HEK293 (cell line): ENCODE results near the gene FSTL3.
A peak's percentile ranks its signal among the peaks of the same experiment; 100 is the strongest.

Experiments used
- CTCF ChIA-PET: fragments of 350-600 bp; formaldehyde crosslinking; extraction: SDS; loops from one replicate; lab custom pipeline; 2021; ENCODE audit warnings: antibody characterized with exemption; lab: Yijun Ruan, JAX
- POLR2A ChIA-PET: fragments of 300-600 bp; formaldehyde crosslinking; extraction: SDS; loops from one replicate; lab custom pipeline; 2020; ENCODE audit warnings: antibody characterized with exemption, inconsistent platforms; lab: Yijun Ruan, JAX
- H3K27ac ChIP-seq: fragments of 200-500 bp; sonication (Bioruptor generic); 2 replicates; pipeline ENCODE4 v1.5.1; 2014; ENCODE audit warnings: low read depth, low read length, control low read depth, inconsistent platforms; ENCODE audit errors: extremely low read depth
- H3K36me3 ChIP-seq, 2 experiments: fragments of 200-500 bp in 1 of 2; sonication (Bioruptor generic) in 1 of 2; 1 replicate in 1 of 2; 2 replicates in 1 of 2; pipeline ENCODE4 v1.5.1; 2014 to 2017; ENCODE audit warnings: inconsistent platforms in 2 of 2, low read length in 2 of 2; ENCODE audit not compliant: control insufficient read depth in 2 of 2, insufficient read depth in 1 of 2
- H3K4me1 ChIP-seq: fragments of 200-500 bp; sonication (Bioruptor generic); 2 replicates; pipeline ENCODE4 v1.5.1; 2014; ENCODE audit warnings: mild to moderate bottlenecking, low read length, inconsistent platforms; ENCODE audit not compliant: control insufficient read depth, insufficient read depth
- H3K4me3 ChIP-seq: 2 replicates; pipeline ENCODE4 v1.5.1; 2011; ENCODE audit warnings: low read depth, mild to moderate bottlenecking, control low read depth, low read length, moderate library complexity
- H3K9me3 ChIP-seq: fragments of 200-500 bp; sonication (Bioruptor generic); 2 replicates; pipeline ENCODE4 v1.5.1; 2014; ENCODE audit warnings: low read depth, low read length, inconsistent platforms; ENCODE audit not compliant: control insufficient read depth, insufficient read depth
- AEBP2 ChIP-seq: fragments of 450-650 bp; formaldehyde crosslinking; IDR thresholded peaks from 2 replicates; pipeline ENCODE4 v1.5.1; 2016; ENCODE audit warnings: missing biosample characterization, missing genetic modification characterization, borderline replicate concordance
- KLF10 ChIP-seq: fragments of 450-650 bp; IDR thresholded peaks from 2 replicates; pipeline ENCODE4 v1.5.1; 2018; ENCODE audit warnings: missing biosample characterization, mild to moderate bottlenecking, missing genetic modification characterization
- KLF7 ChIP-seq: fragments of 450-650 bp; formaldehyde crosslinking; IDR thresholded peaks from 2 replicates; pipeline ENCODE4 v1.5.1; 2016; ENCODE audit warnings: missing biosample characterization, missing genetic modification characterization, borderline replicate concordance
- PATZ1 ChIP-seq: fragments of 450-650 bp; formaldehyde crosslinking; IDR thresholded peaks from 2 replicates; pipeline ENCODE4 v1.5.1; 2016; ENCODE audit warnings: missing biosample characterization, missing genetic modification characterization
- PRDM1 ChIP-seq: fragments of 450-650 bp; formaldehyde crosslinking; IDR thresholded peaks from 2 replicates; pipeline ENCODE4; 2016; ENCODE audit warnings: missing biosample characterization, missing genetic modification characterization
- PRDM4 ChIP-seq: fragments of 450-650 bp; formaldehyde crosslinking; IDR thresholded peaks from 2 replicates; pipeline ENCODE4 v1.5.1; 2017; ENCODE audit warnings: missing biosample characterization, missing genetic modification characterization
- ZFP41 ChIP-seq: fragments of 450-650 bp; formaldehyde crosslinking; IDR thresholded peaks from 2 replicates; pipeline ENCODE4 v1.5.1; 2016; ENCODE audit warnings: missing biosample characterization, missing genetic modification characterization, borderline replicate concordance
- ZNF132 ChIP-seq: fragments of 450-650 bp; formaldehyde crosslinking; IDR thresholded peaks from 2 replicates; pipeline ENCODE4 v1.5.1; 2017; ENCODE audit warnings: missing biosample characterization, missing genetic modification characterization, borderline replicate concordance
- ZNF133 ChIP-seq: fragments of 450-650 bp; formaldehyde crosslinking; IDR thresholded peaks from 2 replicates; pipeline ENCODE4 v1.5.1; 2016; ENCODE audit warnings: missing biosample characterization, missing genetic modification characterization
- ZNF146 ChIP-seq: fragments of 450-650 bp; formaldehyde crosslinking; IDR thresholded peaks from 2 replicates; pipeline ENCODE4 v1.5.1; 2016; ENCODE audit warnings: missing biosample characterization, missing genetic modification characterization
- ZNF16 ChIP-seq: fragments of 450-650 bp; formaldehyde crosslinking; IDR thresholded peaks from 2 replicates; pipeline ENCODE4 v1.5.1; 2016; ENCODE audit warnings: low read depth, missing biosample characterization, missing genetic modification characterization
- ZNF2 ChIP-seq: fragments of 450-650 bp; formaldehyde crosslinking; IDR thresholded peaks from 2 replicates; pipeline ENCODE4 v1.5.1; 2016; ENCODE audit warnings: missing biosample characterization, missing genetic modification characterization
- ZNF404 ChIP-seq: fragments of 450-650 bp; formaldehyde crosslinking; IDR thresholded peaks from 2 replicates; pipeline ENCODE4 v1.5.1; 2017; ENCODE audit warnings: missing biosample characterization, missing genetic modification characterization
- ZNF529 ChIP-seq: fragments of 450-650 bp; formaldehyde crosslinking; IDR thresholded peaks from 2 replicates; pipeline ENCODE4 v1.5.1; 2017; ENCODE audit warnings: missing genetic modification characterization, missing biosample characterization; ENCODE audit not compliant: insufficient replicate concordance
- ZNF555 ChIP-seq: fragments of 450-650 bp; formaldehyde crosslinking; conservative IDR thresholded peaks from 2 replicates; pipeline ENCODE4 v1.5.1; 2017; ENCODE audit warnings: missing biosample characterization, mild to moderate bottlenecking, missing genetic modification characterization, inconsistent platforms
- ZNF626 ChIP-seq: fragments of 450-650 bp; sonication (Bioruptor Pico); formaldehyde crosslinking; IDR thresholded peaks from 2 replicates; pipeline ENCODE4 v1.5.1; 2018; ENCODE audit warnings: missing biosample characterization, missing genetic modification characterization, inconsistent platforms
- ZNF76 ChIP-seq: fragments of 450-650 bp; formaldehyde crosslinking; IDR thresholded peaks from 2 replicates; pipeline ENCODE4; 2016; ENCODE audit warnings: low read depth, missing biosample characterization, missing genetic modification characterization, borderline replicate concordance
- ZSCAN5A ChIP-seq: fragments of 450-650 bp; formaldehyde crosslinking; IDR thresholded peaks from 2 replicates; pipeline ENCODE4 v1.5.1; 2016; ENCODE audit warnings: missing biosample characterization, missing genetic modification characterization

FSTL3 gene

GRCh38 chr19:642767-643727 lies 33.1 kb upstream of the FSTL3 start (continued):
- no peak for TF ChIP-seq ZNF555 (tag by site-specific recombination)
- no peak for TF ChIP-seq ZNF2 (tag by site-specific recombination)
- TF ChIP-seq ZNF76 (tag by site-specific recombination): no peak
- no peak for TF ChIP-seq KLF10 (tag by site-specific recombination)
- peak; percentile 59; the same call in 1 of the 2 replicates for TF ChIP-seq PATZ1 (tag by site-specific recombination)
- TF ChIP-seq ZNF132 (tag by site-specific recombination): no peak
- TF ChIP-seq ZNF133 (tag by site-specific recombination): no peak
- TF ChIP-seq ZSCAN5A: no peak
- no peak for TF ChIP-seq AEBP2 (tag by site-specific recombination)
- TF ChIP-seq PRDM4: no peak
- TF ChIP-seq, all 188 proteins: peak for 4

- Histone ChIP-seq H3K36me3 (peaks cover 0 to 33% of the 10 kb centered on the region in 2 experiments; a peak in 2 of 3 replicates), H3K9me3 (no peaks in the 10 kb centered on the region), H3K4me1 (no peaks in the 10 kb centered on the region), H3K4me3 (no peak overlapping the region), H3K27ac (no peak overlapping the region)
- ChIA-PET POLR2A (interaction anchor here (1.6 kb wide), 1 partner anchor 58 kb away, joined by 4 read pairs; no protein-coding TSS in a partner anchor), CTCF (no interaction called here)
- no peak for TF ChIP-seq ZNF146
- TF ChIP-seq PRDM1: no peak
- no peak for TF ChIP-seq ZNF16 (tag by site-specific recombination)
- TF ChIP-seq ZNF529: no peak
- no peak for TF ChIP-seq ZNF404 (tag by site-specific recombination)
- no peak for TF ChIP-seq ZNF626 (tag by site-specific recombination)
- no peak for TF ChIP-seq PRDM4
- no peak for TF ChIP-seq ZFP41
- no peak for TF ChIP-seq KLF7 (tag by site-specific recombination)
- TF ChIP-seq, all 188 proteins: peak for 0
Measured at GRCh38 chr19:643736-644135, 32.5 kb upstream of the FSTL3 start.
